K562 (cell line): ENCODE data around the gene CPVL. TPM values are rescaled to one million over a fixed set of nuclear protein-coding genes. Genes with fewer than 3 reads are reported as not detected.
"Not testable (repeated sequence)": the region's sequence is repeated elsewhere in the genome, so short reads cannot be mapped to it uniquely, and the experiment has no call there.

Experiments used
- ATAC-seq: fragments of 200-7000 bp; cut with Tn5 transposase; 3 replicates; pipeline ENCODE4 v1.9.1; 2020; ENCODE audit warnings: moderate library complexity
- BruUV-seq: library from RNA; stranded (reverse); fragments of 400-500 nt; replicated peaks from 2 replicates; lab custom pipeline; 2021; lab: Mats Ljungman, UMichigan
- CTCF ChIA-PET: fragments of 300-600 bp; formaldehyde crosslinking; extraction: SDS; loops from one replicate; lab custom pipeline; 2021; ENCODE audit warnings: low intra/inter-chr PET ratio; lab: Yijun Ruan, JAX
- POLR2A ChIA-PET: fragments of 300-600, 350-650 bp; sonication (Branson Sonifier 250); formaldehyde crosslinking; extraction: SDS; loops from one replicate; lab custom pipeline; 2021; ENCODE audit warnings: antibody characterized with exemption, inconsistent platforms; lab: Yijun Ruan, JAX
- DNase-seq, 4 experiments: peaks; one replicate each; pipeline versions ENCODE4 v3.0.0 to v3.0.0-alpha.2; 2011 to 2018; ENCODE audit warnings: low spot score in 3 of 4, mixed read lengths in 3 of 4; ENCODE audit errors: extremely low read depth in 1 of 4
- FAIRE-seq: peaks from 2 replicates; lab custom pipeline; 2011; peaks lifted over from hg19 to GRCh38; lab: Jason Lieb, UNC
- H2AFZ ChIP-seq: 2 replicates; pipeline ENCODE4 v1.6.0; 2011; ENCODE audit warnings: low read depth, low read length, control low read depth, inconsistent platforms
- H3K27ac ChIP-seq: fragments of 200-600 bp; 3 replicates; pipeline ENCODE4 v1.8.0; 2011; ENCODE audit warnings: low read depth, mild to moderate bottlenecking, control low read depth, inconsistent platforms, low read length, moderate library complexity, mixed read lengths; ENCODE audit errors: extremely low read depth
- H3K27me3 ChIP-seq, 2 experiments: fragments of 300-600 bp in 1 of 2; 2 replicates in 1 of 2; 3 replicates in 1 of 2; pipeline versions ENCODE4 v1.6.0 to v1.8.0; 2011; ENCODE audit warnings: inconsistent platforms in 2 of 2, low read length in 2 of 2, mild to moderate bottlenecking in 1 of 2, mixed read lengths in 1 of 2, moderate library complexity in 1 of 2; ENCODE audit not compliant: control insufficient read depth in 2 of 2, insufficient read depth in 2 of 2
- H3K36me3 ChIP-seq: fragments of 300-600 bp; 3 replicates; pipeline ENCODE4 v1.8.0; 2011; ENCODE audit warnings: mild to moderate bottlenecking, low read length, inconsistent platforms; ENCODE audit not compliant: control insufficient read depth, insufficient read depth
- H3K4me1 ChIP-seq, 2 experiments: fragments of 200-600 bp in 1 of 2; replicated peaks in 1 of 2; 2 replicates in 1 of 2; 3 replicates in 1 of 2; pipeline versions ENCODE4 v1.5.1 to v1.8.0; 2011; ENCODE audit warnings: inconsistent platforms in 2 of 2, low read length in 2 of 2, mild to moderate bottlenecking in 1 of 2, mixed read lengths in 1 of 2, moderate library complexity in 1 of 2; ENCODE audit not compliant: control insufficient read depth in 2 of 2, insufficient read depth in 2 of 2
- H3K4me2 ChIP-seq: 2 replicates; pipeline ENCODE4 v1.6.1; 2011; ENCODE audit warnings: low read length, control low read depth, inconsistent platforms, mixed read lengths; ENCODE audit not compliant: insufficient read depth
- H3K4me3 ChIP-seq: fragments of 200-600 bp; sonication (generic), shearing (Covaris generic); 2 replicates; pipeline ENCODE4 v1.5.1; 2016; ENCODE audit warnings: control low read depth, inconsistent platforms
- H3K79me2 ChIP-seq: fragments of 200-600 bp; 3 replicates; pipeline ENCODE4 v1.8.0; 2011; ENCODE audit warnings: low read length, inconsistent platforms; ENCODE audit not compliant: control insufficient read depth, insufficient read depth
- H3K9ac ChIP-seq, 2 experiments: 2 replicates each; pipeline versions ENCODE4 v1.6.0 to v1.6.1; 2011; ENCODE audit warnings: low read depth in 2 of 2, low read length in 2 of 2, control low read depth in 1 of 2, inconsistent platforms in 1 of 2, mild to moderate bottlenecking in 1 of 2, mixed read lengths in 1 of 2; ENCODE audit not compliant: insufficient read depth in 1 of 2
- H3K9me1 ChIP-seq: one replicate; pipeline ENCODE4 v1.6.0; 2011; ENCODE audit warnings: inconsistent platforms, mild to moderate bottlenecking, low read length, moderate library complexity; ENCODE audit not compliant: control insufficient read depth, insufficient read depth
- H3K9me3 ChIP-seq: replicated peaks from 2 replicates; pipeline ENCODE4 v1.5.1; 2011; ENCODE audit warnings: low read depth, low read length, inconsistent platforms; ENCODE audit not compliant: control insufficient read depth, insufficient read depth
- H4K20me1 ChIP-seq: replicated peaks from 2 replicates; pipeline ENCODE4 v1.6.1; 2011; ENCODE audit warnings: low read length, inconsistent platforms, mixed read lengths; ENCODE audit not compliant: control insufficient read depth, insufficient read depth
- ETV6 ChIP-seq, 3 experiments: fragments of 150-350 bp in 1 of 3; sonication (generic) in 1 of 3; formaldehyde crosslinking in 1 of 3; IDR thresholded peaks; 2 replicates each; pipeline versions ENCODE4 v1.6.1 to v1.8.0; 2014 to 2022; ENCODE audit warnings: borderline replicate concordance in 2 of 3, low read depth in 2 of 3, antibody characterized with exemption in 1 of 3, low read length in 1 of 3, mild to moderate bottlenecking in 1 of 3, missing genetic modification reagents in 1 of 3
- KLF16 ChIP-seq: IDR thresholded peaks from 2 replicates; pipeline ENCODE4 v1.6.1; 2016; ENCODE audit warnings: antibody characterized with exemption
- POLR2H ChIP-seq: IDR thresholded peaks from 2 replicates; pipeline ENCODE4 v1.6.1; 2016; ENCODE audit warnings: missing genetic modification characterization, low read depth, mild to moderate bottlenecking, control low read depth, missing compliant biosample characterization, moderate library complexity
- PTTG1 ChIP-seq: fragments of 450-650 bp; IDR thresholded peaks from 2 replicates; pipeline ENCODE4 v1.6.1; 2016; ENCODE audit warnings: low read depth, mild to moderate bottlenecking, missing genetic modification characterization, missing compliant biosample characterization
- RAD51 ChIP-seq: fragments of 450-650 bp; IDR thresholded peaks from 2 replicates; pipeline ENCODE4 v1.7.1; 2016; ENCODE audit warnings: low read depth, mild to moderate bottlenecking, borderline replicate concordance
- SRSF3 ChIP-seq: fragments of 200-400 bp; formaldehyde crosslinking; IDR thresholded peaks from 2 replicates; pipeline ENCODE4 v1.6.1; 2016; ENCODE audit warnings: mild to moderate bottlenecking, low read length, moderate library complexity; ENCODE audit not compliant: insufficient read depth
- XRCC4 ChIP-seq: IDR thresholded peaks from one replicate; pipeline ENCODE4 v1.6.1; 2011; ENCODE audit not compliant: insufficient read depth, insufficient read length; ENCODE audit errors: extremely low read depth
- WGBS: fragments of 100-300 bp; shearing (Covaris generic); methylation state at CpG from one replicate; pipeline ENCODE4 v1.1.6; 2016; ENCODE audit warnings: low coverage, mixed read lengths; ENCODE audit not compliant: insufficient coverage; ENCODE audit errors: missing lambda C conversion rate; 5-methylcytosine and 5-hydroxymethylcytosine counted together
- in situ Hi-C: fragments of 300-500 bp; cut with MboI; formaldehyde crosslinking; loops from 4 replicates; pipeline ENCODE4 v1.15.0; 2018; ENCODE audit warnings: inconsistent platforms, mixed read lengths
- intact Hi-C: fragments of 100-400 bp; cut with micrococcal nuclease; formaldehyde crosslinking; loops from 2 replicates; pipeline ENCODE4 v1.14.2; 2022
- polyA plus RNA-seq, 8 experiments: library from polyadenylated mRNA; depleted of rRNA in 4 of 8; stranded (reverse) in 5 of 8; unstranded in 3 of 8; fragments of >200 nt; fragmentation: Nextera tagmentation in 2 of 8; fragmentation: Illumina TruSeq in 1 of 8; extraction: Ambion mirVana in 2 of 8; extraction: Trizol in 1 of 8; gene quantifications; 2 replicates each; pipeline versions ENCODE4 v1.2.1 to v1.2.3, GENCODE V29; 2011 to 2014; ENCODE audit warnings: inconsistent platforms in 1 of 8, missing spikeins in 1 of 8
- total RNA-seq, 7 experiments: library from RNA; depleted of rRNA in 6 of 7; stranded (reverse); fragments of >200 nt in 6 of 7; fragmentation: Illumina TruSeq in 2 of 7; extraction: Trizol in 2 of 7; gene quantifications; 2 replicates each; pipeline versions ENCODE4 v1.2.1 to v1.2.3, GENCODE V29; 2011 to 2021; ENCODE audit warnings: low replicate concordance in 1 of 7
- TF ChIP-seq, protein P1 (sequence below), 2 experiments: fragments of 450-650 bp in 1 of 2; sonication (generic) in 1 of 2; formaldehyde crosslinking; conservative IDR thresholded peaks; 2 replicates each; pipeline versions ENCODE4 v1.4.0 to v1.8.1; 2020 to 2022; ENCODE audit warnings: mild to moderate bottlenecking in 1 of 2, missing genetic modification reagents in 1 of 2
- TF ChIP-seq, protein P2 (sequence below): sonication (generic); formaldehyde crosslinking; IDR thresholded peaks from 2 replicates; pipeline ENCODE4 v1.8.0; 2023; ENCODE audit warnings: mild to moderate bottlenecking, missing genetic modification reagents

The CPVL gene
- total and polyA plus RNA-seq, 9 of the 15 experiments (the other 6 are each of a cell fraction or from before 2014, with no cell fraction given), result 0.89 to 2.4 (median 1.5) TPM

DNA sequence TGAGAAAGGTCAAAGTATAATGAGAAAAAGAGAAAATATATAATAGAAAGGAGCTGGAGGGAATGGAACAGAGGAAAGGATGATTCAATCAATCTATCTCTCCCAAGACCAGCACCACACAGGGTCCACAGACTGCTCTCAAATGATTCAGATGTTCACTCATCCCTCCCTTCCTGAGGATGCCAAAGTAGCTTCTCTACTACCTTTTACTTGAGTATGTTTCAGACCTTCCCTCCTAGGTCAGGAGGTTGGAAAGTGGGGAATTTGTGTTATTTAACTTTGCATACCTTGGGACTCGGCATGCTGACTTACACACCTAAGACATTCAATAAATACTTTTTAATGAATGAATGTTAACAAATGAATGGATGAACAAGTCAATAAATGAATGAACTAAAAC is 30.6 kb downstream of the CPVL start (continued):
- TF ChIP-seq POLR2H (tag) (no peak), XRCC4 (no peak), PTTG1 (tag) (no peak)

DNA sequence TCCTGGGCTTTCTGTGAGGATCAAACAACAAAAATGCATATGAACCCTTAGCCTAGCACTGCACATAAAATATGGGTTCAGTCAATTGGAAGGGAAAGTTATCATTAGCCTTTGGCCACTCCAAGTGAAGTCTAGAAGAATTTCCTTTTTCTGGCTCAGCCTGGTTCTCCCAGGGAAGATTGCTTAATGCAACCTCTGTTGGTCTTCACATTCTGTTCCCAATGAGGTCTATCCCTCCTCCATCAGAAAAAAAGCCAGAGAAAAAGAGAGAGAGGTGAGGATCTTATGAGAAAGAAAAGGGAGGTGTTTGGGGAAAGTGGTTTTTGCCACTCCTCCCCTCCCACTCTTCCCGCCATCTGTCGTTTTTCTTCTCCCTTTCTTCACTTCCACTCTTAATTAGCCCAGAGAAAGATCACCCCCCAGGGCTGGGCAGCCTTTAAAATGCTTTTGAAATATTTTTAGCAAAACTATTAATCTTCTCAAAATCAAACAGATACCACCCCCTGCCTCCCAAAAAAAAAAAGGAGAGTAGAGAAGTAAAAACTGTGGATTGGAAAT is 31.1 kb downstream of the CPVL start:
- ATAC-seq (no peak), DNase-seq (no peak), FAIRE-seq (no peak)
- POLR2A ChIA-PET, result no interaction called here
- CTCF ChIA-PET, result no interaction called here
- Histone ChIP-seq H2AFZ (no peak overlapping the region), H3K79me2 (no peaks in the 10 kb centered on the region), H3K4me3 (no peak overlapping the region), H3K9ac (no peak overlapping the region), H3K9me1 (no peaks in the 10 kb centered on the region), H3K36me3 (no peaks in the 10 kb centered on the region), H3K27ac (no peak overlapping the region), H4K20me1 (no peaks in the 10 kb centered on the region), H3K9me3 (no peaks in the 10 kb centered on the region), H3K27me3 (no peaks in the 10 kb centered on the region), H3K4me1 (no peaks in the 10 kb centered on the region), H3K4me2 (no peak overlapping the region)
- WGBS, result no CpG with 5 or more reads among the region's 2 CpGs
- intact Hi-C loops (no loop called here), in situ Hi-C loops (no loop called here)
- no TSS peak for BruUV-seq
- TF ChIP-seq RAD51 (no peak), KLF16 (no peak), SRSF3 (no peak), ETV6 (IDR thresholded peaks at IDR 0.05; ENCODE audit: borderline replicate concordance in 1 of 2, low read depth in 2 of 2, low read length in 1 of 2) (no peak), ETV6 (CRISPR knock-in tag; IDR thresholded peaks at IDR 0.05; ENCODE audit: borderline replicate concordance) (no peak)
- TF ChIP-seq, protein P1, sequence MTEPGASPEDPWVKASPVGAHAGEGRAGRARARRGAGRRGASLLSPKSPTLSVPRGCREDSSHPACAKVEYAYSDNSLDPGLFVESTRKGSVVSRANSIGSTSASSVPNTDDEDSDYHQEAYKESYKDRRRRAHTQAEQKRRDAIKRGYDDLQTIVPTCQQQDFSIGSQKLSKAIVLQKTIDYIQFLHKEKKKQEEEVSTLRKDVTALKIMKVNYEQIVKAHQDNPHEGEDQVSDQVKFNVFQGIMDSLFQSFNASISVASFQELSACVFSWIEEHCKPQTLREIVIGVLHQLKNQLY (CRISPR knock-in tag; conservative IDR thresholded peaks at IDR 0.05), result no peak
- TF ChIP-seq, protein P2, sequence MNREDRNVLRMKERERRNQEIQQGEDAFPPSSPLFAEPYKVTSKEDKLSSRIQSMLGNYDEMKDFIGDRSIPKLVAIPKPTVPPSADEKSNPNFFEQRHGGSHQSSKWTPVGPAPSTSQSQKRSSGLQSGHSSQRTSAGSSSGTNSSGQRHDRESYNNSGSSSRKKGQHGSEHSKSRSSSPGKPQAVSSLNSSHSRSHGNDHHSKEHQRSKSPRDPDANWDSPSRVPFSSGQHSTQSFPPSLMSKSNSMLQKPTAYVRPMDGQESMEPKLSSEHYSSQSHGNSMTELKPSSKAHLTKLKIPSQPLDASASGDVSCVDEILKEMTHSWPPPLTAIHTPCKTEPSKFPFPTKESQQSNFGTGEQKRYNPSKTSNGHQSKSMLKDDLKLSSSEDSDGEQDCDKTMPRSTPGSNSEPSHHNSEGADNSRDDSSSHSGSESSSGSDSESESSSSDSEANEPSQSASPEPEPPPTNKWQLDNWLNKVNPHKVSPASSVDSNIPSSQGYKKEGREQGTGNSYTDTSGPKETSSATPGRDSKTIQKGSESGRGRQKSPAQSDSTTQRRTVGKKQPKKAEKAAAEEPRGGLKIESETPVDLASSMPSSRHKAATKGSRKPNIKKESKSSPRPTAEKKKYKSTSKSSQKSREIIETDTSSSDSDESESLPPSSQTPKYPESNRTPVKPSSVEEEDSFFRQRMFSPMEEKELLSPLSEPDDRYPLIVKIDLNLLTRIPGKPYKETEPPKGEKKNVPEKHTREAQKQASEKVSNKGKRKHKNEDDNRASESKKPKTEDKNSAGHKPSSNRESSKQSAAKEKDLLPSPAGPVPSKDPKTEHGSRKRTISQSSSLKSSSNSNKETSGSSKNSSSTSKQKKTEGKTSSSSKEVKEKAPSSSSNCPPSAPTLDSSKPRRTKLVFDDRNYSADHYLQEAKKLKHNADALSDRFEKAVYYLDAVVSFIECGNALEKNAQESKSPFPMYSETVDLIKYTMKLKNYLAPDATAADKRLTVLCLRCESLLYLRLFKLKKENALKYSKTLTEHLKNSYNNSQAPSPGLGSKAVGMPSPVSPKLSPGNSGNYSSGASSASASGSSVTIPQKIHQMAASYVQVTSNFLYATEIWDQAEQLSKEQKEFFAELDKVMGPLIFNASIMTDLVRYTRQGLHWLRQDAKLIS (CRISPR knock-in tag), result no peak

DNA sequence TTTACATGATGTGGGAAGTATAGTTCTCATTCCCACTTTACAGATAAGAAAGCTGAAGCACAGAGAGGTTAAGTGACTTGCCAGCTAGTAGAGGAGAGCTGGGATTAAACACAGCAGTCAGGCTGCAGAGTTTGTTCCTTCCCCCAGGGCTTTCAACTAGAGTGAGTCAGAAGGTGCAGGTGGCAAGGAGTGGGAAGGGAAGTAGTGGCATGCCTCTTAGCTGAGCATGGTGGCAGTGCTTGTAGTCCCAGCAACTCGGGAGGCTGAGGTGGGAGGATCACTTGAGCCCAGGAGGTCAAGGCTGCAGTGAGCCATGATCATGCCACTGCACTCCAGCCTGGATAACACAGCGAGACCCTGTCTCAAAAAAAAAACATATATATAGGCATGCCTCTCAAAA is 32.1 kb downstream of the CPVL start:
- in situ Hi-C loops, H3K9ac ChIP-seq: not testable (repeated sequence)
- intact Hi-C loops, result loop anchor here (5.0 kb wide), 1 partner anchor 293 kb away; no protein-coding TSS in a partner anchor

More for the DNA sequence above, 32.1 kb downstream of the CPVL start:
- BruUV-seq, H3K27me3 ChIP-seq, H3K79me2 ChIP-seq, DNase-seq, ATAC-seq, H4K20me1 ChIP-seq, H3K9me1 ChIP-seq, CTCF ChIA-PET, POLR2A ChIA-PET, H3K4me2 ChIP-seq, H3K36me3 ChIP-seq, H2AFZ ChIP-seq, H3K9me3 ChIP-seq, H3K4me3 ChIP-seq, H3K4me1 ChIP-seq, H3K27ac ChIP-seq, FAIRE-seq: not testable (repeated sequence)
- WGBS, result 0% methylated on average over 2 of the region's 2 CpGs
